ENCODE measurements around the gene KRTAP1-5.

DNA sequence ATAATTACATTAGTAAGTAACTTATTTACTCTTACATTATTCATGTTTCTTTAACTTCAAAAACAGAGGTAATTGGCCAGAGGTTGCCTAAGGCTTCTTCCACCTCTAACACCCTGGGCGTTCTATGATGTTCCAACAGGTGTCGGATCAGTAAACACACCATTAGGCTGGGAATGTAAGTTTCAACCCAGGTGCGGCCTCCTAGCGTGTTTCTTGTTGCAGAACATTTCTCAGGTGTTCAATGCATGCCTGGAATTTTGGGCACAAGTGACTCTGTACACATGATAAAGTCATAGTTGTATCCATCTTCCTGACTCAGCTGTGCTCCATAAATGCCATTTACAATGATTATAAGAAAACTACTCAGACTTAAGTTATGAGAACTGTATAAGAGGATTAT, 27.0 kb upstream of the KRTAP1-5 start:
- TF ChIP-seq POLR2A (IDR thresholded peaks at IDR 0.05; ENCODE audit: low read length) (no peak), GATA1 (IDR thresholded peaks at IDR 0.05; ENCODE audit: low read depth, low read length) (no peak)
